DOHH2 (cell line): Measurements from ENCODE around the gene PLEKHS1.

ENCODE experiments used
- H3F3A ChIP-seq: fragments of 200-600 bp; sonication (generic), shearing (Covaris generic); 2 replicates; pipeline ENCODE4 v1.6.0; 2016; ENCODE audit warnings: antibody characterized with exemption, mild to moderate bottlenecking; ENCODE audit not compliant: control insufficient read depth, insufficient read depth
- H3K27ac ChIP-seq: fragments of 200-600 bp; sonication (generic); 2 replicates; pipeline ENCODE4 v1.5.1; 2014; ENCODE audit warnings: low read depth, mild to moderate bottlenecking, low read length, moderate library complexity
- H3K27me3 ChIP-seq: fragments of 200-600 bp; sonication (generic); 2 replicates; pipeline ENCODE4 v1.6.1; 2014; ENCODE audit warnings: mild to moderate bottlenecking, low read length, mixed read lengths; ENCODE audit not compliant: control insufficient read depth
- H3K36me3 ChIP-seq: fragments of 200-600 bp; sonication (generic); 2 replicates; pipeline ENCODE4 v1.6.1; 2014; ENCODE audit warnings: mild to moderate bottlenecking, low read length, moderate library complexity, mixed read lengths; ENCODE audit not compliant: control insufficient read depth
- H3K4me1 ChIP-seq: fragments of 200-600 bp; sonication (generic); 2 replicates; pipeline ENCODE4 v1.6.1; 2014; ENCODE audit warnings: mild to moderate bottlenecking, low read length, mixed read lengths; ENCODE audit not compliant: control insufficient read depth
- H3K4me2 ChIP-seq: fragments of 200-600 bp; sonication (generic); 2 replicates; pipeline ENCODE4 v1.6.0; 2014; ENCODE audit warnings: mild to moderate bottlenecking, low read length, moderate library complexity
- H3K4me3 ChIP-seq: fragments of 200-600 bp; sonication (generic); 2 replicates; pipeline ENCODE4 v1.5.1; 2014; ENCODE audit warnings: mild to moderate bottlenecking, low read length, mixed read lengths
- H3K79me2 ChIP-seq: fragments of 200-600 bp; sonication (generic); 2 replicates; pipeline ENCODE4 v1.6.1; 2014; ENCODE audit warnings: mild to moderate bottlenecking, low read length, mixed read lengths; ENCODE audit not compliant: control insufficient read depth
- H3K9me2 ChIP-seq: fragments of 200-600 bp; sonication (generic); replicated peaks from 2 replicates; pipeline ENCODE4 v1.6.1; 2014; ENCODE audit warnings: mild to moderate bottlenecking, low read length, mixed read lengths; ENCODE audit not compliant: control insufficient read depth
- H3K9me3 ChIP-seq: fragments of 200-600 bp; sonication (generic); 2 replicates; pipeline ENCODE4 v1.6.1; 2014; ENCODE audit warnings: antibody characterized with exemption, low read length, mixed read lengths; ENCODE audit not compliant: control insufficient read depth, insufficient read depth
- H4K20me1 ChIP-seq: fragments of 200-600 bp; sonication (generic); 2 replicates; pipeline ENCODE4 v1.6.0; 2014; ENCODE audit warnings: low read depth, mild to moderate bottlenecking, antibody characterized with exemption, low read length, moderate library complexity; ENCODE audit not compliant: control insufficient read depth, insufficient read depth
- CTCF ChIP-seq: fragments of 200-600 bp; sonication (generic); IDR thresholded peaks from one replicate; pipeline ENCODE4 v1.5.1; 2014; ENCODE audit warnings: antibody characterized with exemption, mild to moderate bottlenecking, low read depth, low read length; ENCODE audit not compliant: poor library complexity, severe bottlenecking
- EZH2phosphoT487 ChIP-seq: fragments of 200-600 bp; sonication (generic); IDR thresholded peaks from 2 replicates; pipeline ENCODE4 v1.6.1; 2017; ENCODE audit warnings: borderline replicate concordance, mild to moderate bottlenecking, antibody characterized with exemption, low read length, moderate library complexity, mixed read lengths

Gene PLEKHS1

GRCh38 chr10:113706623-113707022, 44.9 kb upstream of the PLEKHS1 start:
- Histone ChIP-seq H3K9me3 (no peaks in the 10 kb centered on the region), H3K27ac (no peak overlapping the region), H3K36me3 (no peaks in the 10 kb centered on the region), H3K79me2 (no peaks in the 10 kb centered on the region), H3K9me2 (no peaks in the 10 kb centered on the region), H3K4me2 (no peak overlapping the region), H3K4me1 (no peaks in the 10 kb centered on the region), H3K4me3 (no peak overlapping the region), H4K20me1 (no peaks in the 10 kb centered on the region), H3K27me3 (no peaks in the 10 kb centered on the region), H3F3A (no peaks in the 10 kb centered on the region)
- TF ChIP-seq EZH2phosphoT487 (no peak), CTCF (no peak)

GRCh38 chr10:113708640-113709039, 42.8 kb upstream of the PLEKHS1 start:
- no peaks in the 10 kb centered on the region for H4K20me1 ChIP-seq
- no peaks in the 10 kb centered on the region; the same call in 1 of the 2 replicates for H3K9me3 ChIP-seq

GRCh38 chr10:113709221-113709838, 42.2 kb upstream of the PLEKHS1 start:
- no peak overlapping the region for H3K4me3 ChIP-seq
- no peaks in the 10 kb centered on the region for H3K36me3 ChIP-seq
- no peaks in the 10 kb centered on the region for H3K27me3 ChIP-seq
- H3K9me3 ChIP-seq = no peaks in the 10 kb centered on the region; the same call in 1 of the 2 replicates
- no peak overlapping the region for H3K27ac ChIP-seq
- no peaks in the 10 kb centered on the region for H3K9me2 ChIP-seq
- no peaks in the 10 kb centered on the region for H4K20me1 ChIP-seq
- no peaks in the 10 kb centered on the region for H3F3A ChIP-seq
- H3K4me1 ChIP-seq = peaks cover 5% of the 10 kb centered on the region
- H3K4me2 ChIP-seq = no peak overlapping the region
- TF ChIP-seq CTCF = no peak
- TF ChIP-seq EZH2phosphoT487 = no peak
- no peaks in the 10 kb centered on the region for H3K79me2 ChIP-seq

More at GRCh38 chr10:113708640-113709039, 42.8 kb upstream of the PLEKHS1 start:
- H3K4me1 ChIP-seq = peaks cover 5% of the 10 kb centered on the region
- H3K27me3 ChIP-seq = no peaks in the 10 kb centered on the region
- no peaks in the 10 kb centered on the region for H3F3A ChIP-seq
- H3K9me2 ChIP-seq = no peaks in the 10 kb centered on the region
- no peak overlapping the region for H3K27ac ChIP-seq
- H3K79me2 ChIP-seq = no peaks in the 10 kb centered on the region
- no peak overlapping the region for H3K4me3 ChIP-seq
- TF ChIP-seq CTCF (no peak), EZH2phosphoT487 (no peak)
- no peaks in the 10 kb centered on the region for H3K36me3 ChIP-seq
- no peak overlapping the region for H3K4me2 ChIP-seq
